PC-3 (cell line): ENCODE data around the gene SUN1.

Source experiments
- CTCF ChIP-seq: fragments of 300-600 bp; sonication (generic); conservative IDR thresholded peaks from 2 replicates; pipeline ENCODE4 v1.5.1; 2017; ENCODE audit warnings: antibody characterized with exemption, low read depth, mild to moderate bottlenecking, low read length
- EZH2phosphoT487 ChIP-seq: fragments of 300-600 bp; sonication (generic); IDR thresholded peaks from 2 replicates; pipeline ENCODE4 v1.6.1; 2018; ENCODE audit warnings: mild to moderate bottlenecking, antibody characterized with exemption, low read length, borderline replicate concordance

DNA sequence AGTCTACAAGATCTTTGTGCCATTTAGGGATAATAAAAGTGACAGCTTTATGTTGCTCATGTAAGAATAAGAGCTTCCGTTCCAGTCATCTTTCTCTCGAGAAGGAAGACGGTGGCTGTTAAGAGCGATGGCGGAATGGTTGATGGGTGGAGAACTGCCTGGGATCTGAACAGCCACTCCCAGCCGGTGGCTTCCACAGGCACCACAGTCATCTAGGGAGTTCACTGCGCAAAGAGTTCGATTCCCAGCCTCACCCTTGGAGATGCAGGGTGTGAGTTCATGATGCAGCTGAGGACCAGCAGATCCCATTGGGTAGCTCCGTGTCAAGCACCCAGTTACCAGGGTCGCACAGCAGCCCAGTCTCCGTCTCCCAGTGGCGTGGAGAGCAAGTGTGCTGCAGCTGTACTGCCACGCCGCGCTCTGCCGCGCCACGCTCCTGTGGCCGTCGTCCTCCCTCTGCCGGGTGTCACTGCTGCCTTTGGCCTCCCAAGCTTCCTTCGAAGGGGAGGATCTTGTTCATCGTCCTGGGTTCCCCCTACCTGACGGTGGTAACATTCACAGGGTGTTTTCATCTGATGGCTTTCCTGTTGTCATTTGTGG is 7.8 kb downstream of the SUN1 start:
- TF ChIP-seq CTCF (no peak), EZH2phosphoT487 (no peak)
